DOHH2 (cell line): Measurements from ENCODE around the gene CORO2B.

Experiments used
- CTCF ChIP-seq: fragments of 200-600 bp; sonication (generic); IDR thresholded peaks from one replicate; pipeline ENCODE4 v1.5.1; 2014; ENCODE audit warnings: antibody characterized with exemption, mild to moderate bottlenecking, low read depth, low read length; ENCODE audit not compliant: poor library complexity, severe bottlenecking
- EZH2phosphoT487 ChIP-seq: fragments of 200-600 bp; sonication (generic); IDR thresholded peaks from 2 replicates; pipeline ENCODE4 v1.6.1; 2017; ENCODE audit warnings: borderline replicate concordance, mild to moderate bottlenecking, antibody characterized with exemption, low read length, moderate library complexity, mixed read lengths

GRCh38 chr15:68625853-68626252 is 47.1 kb downstream of the CORO2B start:
- TF ChIP-seq EZH2phosphoT487 (no peak), CTCF (no peak)
